Stimulated activated naive CD4-positive, alpha-beta T cell treated with Interleukin-2 at 50 U/mL for 16 hours (primary cell): ENCODE results near the gene PSMG1.
"Not testable (repeated sequence)": the region's sequence is repeated elsewhere in the genome, so short reads cannot be mapped to it uniquely, and the experiment has no call there.

Experiments
- DNase-seq: peaks from one replicate; lab custom pipeline; 2025; lab: John Stamatoyannopoulos, UW

Gene PSMG1

GRCh38 chr21:39188521-39189139 lies 5.4 kb upstream of the PSMG1 start:
- no peak for DNase-seq

- no peak for DNase-seq
Observed at GRCh38 chr21:39187141-39187540, 3.9 kb upstream of the PSMG1 start.

GRCh38 chr21:39186676-39187075 lies 3.4 kb upstream of the PSMG1 start:
- DNase-seq: no peak

- DNase-seq: no peak
Observed at GRCh38 chr21:39185157-39185556, 1.9 kb upstream of the PSMG1 start.

- no peak for DNase-seq
Observed at GRCh38 chr21:39184050-39184980, 1.1 kb upstream of the PSMG1 start.

- DNase-seq: no peak
Observed at GRCh38 chr21:39182484-39183271, 573 bp downstream of the PSMG1 start.

- no peak for DNase-seq
Observed at GRCh38 chr21:39182016-39182415, 1.2 kb downstream of the PSMG1 start.

- no peak for DNase-seq
Observed at GRCh38 chr21:39181205-39181818, 1.9 kb downstream of the PSMG1 start.

- DNase-seq: no peak
Observed at GRCh38 chr21:39180429-39181019, 2.7 kb downstream of the PSMG1 start.

- no peak for DNase-seq
Observed at GRCh38 chr21:39178421-39178820, 4.8 kb downstream of the PSMG1 start.

GRCh38 chr21:39176271-39176709 lies 7.0 kb downstream of the PSMG1 start:
- DNase-seq: no peak

GRCh38 chr21:39175665-39176064 lies 7.6 kb downstream of the PSMG1 start:
- no peak for DNase-seq

GRCh38 chr21:39175154-39175553 lies 8.1 kb downstream of the PSMG1 start:
- DNase-seq: no peak

GRCh38 chr21:39173716-39174680 lies 9.3 kb downstream of the PSMG1 start:
- DNase-seq: no peak

GRCh38 chr21:39169906-39170305 lies 13.3 kb downstream of the PSMG1 start:
- no peak for DNase-seq

- no peak for DNase-seq
Observed at GRCh38 chr21:39168800-39169199, 14.5 kb downstream of the PSMG1 start.

GRCh38 chr21:39164523-39164922 lies 18.7 kb downstream of the PSMG1 start:
- no peak for DNase-seq

GRCh38 chr21:39161064-39161463 lies 22.2 kb downstream of the PSMG1 start:
- no peak for DNase-seq

GRCh38 chr21:39159342-39160063 lies 23.7 kb downstream of the PSMG1 start:
- DNase-seq: no peak

GRCh38 chr21:39157241-39157640 lies 26.0 kb downstream of the PSMG1 start:
- not testable (repeated sequence) for DNase-seq
